ENCODE results near the gene IZUMO2. TPM values are rescaled to one million over a fixed set of nuclear protein-coding genes. Genes with fewer than 3 reads are reported as not detected.

Gene IZUMO2
- total RNA-seq, 1 experiment from 2014 or later, result not detected

DNA sequence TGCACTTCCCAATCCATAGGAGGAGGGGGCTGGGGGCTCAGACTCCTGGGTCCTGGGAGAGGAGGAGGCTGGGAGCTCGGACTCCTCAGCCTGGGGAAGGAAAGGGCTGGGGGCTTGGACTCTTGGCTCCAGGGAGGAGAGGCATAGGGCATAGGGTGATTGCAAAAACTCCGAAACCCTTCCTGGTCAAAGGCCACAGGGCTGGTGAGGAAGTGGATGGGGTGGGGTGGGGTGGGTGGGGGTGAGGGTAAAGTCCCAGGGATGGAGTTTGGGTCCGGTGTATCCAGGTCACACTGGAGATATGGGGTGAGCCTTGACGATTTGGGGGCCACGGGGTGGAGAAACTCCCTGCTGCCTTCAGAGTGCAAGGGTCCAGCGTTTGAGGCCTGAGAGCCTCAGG lies 43.1 kb upstream of the IZUMO2 start:
- ATAC-seq (no peak), DNase-seq (ENCODE audit: low read depth, low spot score) (no peak)
- no TSS peak for BruUV-seq (replicated peaks)
- POLR2A ChIA-PET, result interaction anchor here (0.6 kb wide), 1 partner anchor 322 kb away, joined by 5 read pairs; no protein-coding TSS in a partner anchor
- no peaks in the 10 kb centered on the region; the same call in 1 of the 2 replicates for H3K4me1 ChIP-seq (ENCODE audit: control insufficient read depth, insufficient read depth, low read length)
- TF ChIP-seq, protein P1, sequence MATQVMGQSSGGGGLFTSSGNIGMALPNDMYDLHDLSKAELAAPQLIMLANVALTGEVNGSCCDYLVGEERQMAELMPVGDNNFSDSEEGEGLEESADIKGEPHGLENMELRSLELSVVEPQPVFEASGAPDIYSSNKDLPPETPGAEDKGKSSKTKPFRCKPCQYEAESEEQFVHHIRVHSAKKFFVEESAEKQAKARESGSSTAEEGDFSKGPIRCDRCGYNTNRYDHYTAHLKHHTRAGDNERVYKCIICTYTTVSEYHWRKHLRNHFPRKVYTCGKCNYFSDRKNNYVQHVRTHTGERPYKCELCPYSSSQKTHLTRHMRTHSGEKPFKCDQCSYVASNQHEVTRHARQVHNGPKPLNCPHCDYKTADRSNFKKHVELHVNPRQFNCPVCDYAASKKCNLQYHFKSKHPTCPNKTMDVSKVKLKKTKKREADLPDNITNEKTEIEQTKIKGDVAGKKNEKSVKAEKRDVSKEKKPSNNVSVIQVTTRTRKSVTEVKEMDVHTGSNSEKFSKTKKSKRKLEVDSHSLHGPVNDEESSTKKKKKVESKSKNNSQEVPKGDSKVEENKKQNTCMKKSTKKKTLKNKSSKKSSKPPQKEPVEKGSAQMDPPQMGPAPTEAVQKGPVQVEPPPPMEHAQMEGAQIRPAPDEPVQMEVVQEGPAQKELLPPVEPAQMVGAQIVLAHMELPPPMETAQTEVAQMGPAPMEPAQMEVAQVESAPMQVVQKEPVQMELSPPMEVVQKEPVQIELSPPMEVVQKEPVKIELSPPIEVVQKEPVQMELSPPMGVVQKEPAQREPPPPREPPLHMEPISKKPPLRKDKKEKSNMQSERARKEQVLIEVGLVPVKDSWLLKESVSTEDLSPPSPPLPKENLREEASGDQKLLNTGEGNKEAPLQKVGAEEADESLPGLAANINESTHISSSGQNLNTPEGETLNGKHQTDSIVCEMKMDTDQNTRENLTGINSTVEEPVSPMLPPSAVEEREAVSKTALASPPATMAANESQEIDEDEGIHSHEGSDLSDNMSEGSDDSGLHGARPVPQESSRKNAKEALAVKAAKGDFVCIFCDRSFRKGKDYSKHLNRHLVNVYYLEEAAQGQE (IDR thresholded peaks at IDR 0.05; ENCODE audit: insufficient read depth in 1 of 2, low read depth in 2 of 2, low read length in 1 of 2), result no peak
- no peak for TF ChIP-seq TCF7L2 (IDR thresholded peaks at IDR 0.05; ENCODE audit: low read depth, low read length)
- intact Hi-C loops (cut with micrococcal nuclease; ENCODE audit: unreplicated experiment), result no loop called here
- H3K27ac ChIP-seq (ENCODE audit: low read length), result no peak overlapping the region
- in situ Hi-C loops (cut with HindIII; ENCODE audit: low pct_unique_long_range_greater_than_20kb, low sequenced_read_pairs), result no loop called here
- no peak overlapping the region for H3K4me3 ChIP-seq (ENCODE audit: low read depth in 2 of 2, low read length in 2 of 2)
- no peaks in the 10 kb centered on the region for H3K9me3 ChIP-seq (ENCODE audit: control insufficient read depth, insufficient read depth, low read depth, low read length)
- no peaks in the 10 kb centered on the region for H3K36me3 ChIP-seq (ENCODE audit: control insufficient read depth, insufficient read depth, low read length)
- H3K27me3 ChIP-seq (ENCODE audit: control insufficient read depth, insufficient read depth, low read length), result no peaks in the 10 kb centered on the region
- CTCF ChIA-PET, result no interaction called here

DNA sequence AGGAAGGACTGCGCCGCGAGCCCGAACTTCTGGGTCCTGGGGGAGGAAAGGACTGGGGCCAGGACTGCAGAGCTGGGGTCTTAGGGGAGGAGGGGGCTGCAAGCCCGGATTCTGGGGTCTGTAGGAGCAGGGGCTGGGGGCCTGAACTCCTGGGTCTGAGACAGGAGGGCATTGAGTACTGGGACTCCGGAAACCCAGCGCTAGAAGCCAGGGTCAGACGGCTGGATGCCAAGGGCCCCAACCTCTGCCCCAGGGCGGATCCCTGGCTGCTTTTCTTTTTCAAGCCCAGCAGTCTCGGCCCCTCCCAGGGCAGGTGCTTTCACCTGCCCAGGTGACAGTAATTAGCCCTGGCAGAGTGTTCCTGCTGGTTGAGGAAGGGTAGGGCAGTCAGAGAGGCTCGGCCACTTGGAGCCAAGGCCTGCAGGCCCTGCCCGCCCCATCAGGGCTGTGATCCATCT lies 42.6 kb upstream of the IZUMO2 start:
- H3K9me3 ChIP-seq (ENCODE audit: control insufficient read depth, insufficient read depth, low read depth, low read length), result no peaks in the 10 kb centered on the region
- no peaks in the 10 kb centered on the region; the same call in 1 of the 2 replicates for H3K4me1 ChIP-seq (ENCODE audit: control insufficient read depth, insufficient read depth, low read length)
- no TSS peak for BruUV-seq (replicated peaks)
- intact Hi-C loops (cut with micrococcal nuclease; ENCODE audit: unreplicated experiment), result no loop called here
- H3K27me3 ChIP-seq (ENCODE audit: control insufficient read depth, insufficient read depth, low read length), result no peaks in the 10 kb centered on the region
- in situ Hi-C loops (cut with HindIII; ENCODE audit: low pct_unique_long_range_greater_than_20kb, low sequenced_read_pairs), result no loop called here
- DNase-seq (ENCODE audit: low read depth, low spot score) (no peak), ATAC-seq (no peak)
- POLR2A ChIA-PET, result interaction anchor here (0.6 kb wide), 1 partner anchor 163 kb away, joined by 3 read pairs; no protein-coding TSS in a partner anchor
- H3K4me3 ChIP-seq (ENCODE audit: low read depth in 2 of 2, low read length in 2 of 2), result peak overlapping the region; percentile 18 to 35; a peak in 3 of 4 replicates
- TF ChIP-seq CTCF (IDR thresholded peaks at IDR 0.05) (no peak), TCF7L2 (IDR thresholded peaks at IDR 0.05; ENCODE audit: low read depth, low read length) (no peak), SIN3A (IDR thresholded peaks at IDR 0.05; ENCODE audit: borderline replicate concordance, insufficient read depth, low read depth, low read length) (no peak)
- TF ChIP-seq, protein P1 (IDR thresholded peaks at IDR 0.05; ENCODE audit: insufficient read depth in 1 of 2, low read depth in 2 of 2, low read length in 1 of 2), result no peak
- CTCF ChIA-PET, result interaction anchor here (0.6 kb wide), 1 partner anchor 41 kb away, joined by 3 read pairs; no protein-coding TSS in a partner anchor
- H3K36me3 ChIP-seq (ENCODE audit: control insufficient read depth, insufficient read depth, low read length), result no peaks in the 10 kb centered on the region
- no peak overlapping the region for H3K27ac ChIP-seq (ENCODE audit: low read length)

All from Panc1 (cell line).